Lung (tissue), 12 donors: Measurements from ENCODE around the gene BBS10. TPM values are rescaled to one million over a fixed set of nuclear protein-coding genes. Genes with fewer than 3 reads are reported as not detected.

Experiments
- ATAC-seq: fragments of 200-7000 bp; cut with Tn5 transposase; one replicate; pipeline ENCODE4 v1.9.1; 2020; ENCODE audit warnings: moderate number of reproducible peaks; ENCODE audit not compliant: insufficient read depth, low FRiP score
- DNase-seq, 3 donors: peaks; one replicate each; pipeline ENCODE4 v3.0.0-alpha.2; 2013 to 2017
- H3K27ac ChIP-seq, 2 donors: one replicate each; pipeline ENCODE4 v1.5.1; 2013; ENCODE audit warnings: mild to moderate bottlenecking in 2 of 2, moderate library complexity in 2 of 2, control low read depth in 1 of 2, inconsistent platforms in 1 of 2, low read depth in 1 of 2, low read length in 1 of 2
- H3K27me3 ChIP-seq, 3 donors: one replicate each; pipeline ENCODE4 v1.5.1; 2013; ENCODE audit warnings: low read length in 2 of 3; ENCODE audit not compliant: control insufficient read depth in 3 of 3, insufficient read depth in 3 of 3
- H3K36me3 ChIP-seq, 4 donors: one replicate each; pipeline ENCODE4 v1.5.1; 2013; ENCODE audit warnings: low read length in 4 of 4, mild to moderate bottlenecking in 1 of 4, moderate library complexity in 1 of 4; ENCODE audit not compliant: control insufficient read depth in 4 of 4, insufficient read depth in 4 of 4
- H3K4me1 ChIP-seq, 5 donors: one replicate each; pipeline ENCODE4 v1.5.1; 2013; ENCODE audit warnings: low read length in 5 of 5, mild to moderate bottlenecking in 2 of 5, moderate library complexity in 1 of 5; ENCODE audit not compliant: control insufficient read depth in 5 of 5, insufficient read depth in 5 of 5
- H3K4me3 ChIP-seq: one replicate; pipeline ENCODE4 v1.5.1; 2013; ENCODE audit warnings: mild to moderate bottlenecking, control low read depth, moderate library complexity
- H3K9ac ChIP-seq, 2 donors: one replicate each; pipeline ENCODE4 v1.5.1; 2013; ENCODE audit warnings: low read length in 2 of 2, control low read depth in 1 of 2; ENCODE audit not compliant: insufficient read depth in 1 of 2
- H3K9me3 ChIP-seq, 4 donors: one replicate each; pipeline ENCODE4 v1.5.1; 2013; ENCODE audit warnings: low read length in 3 of 4, mild to moderate bottlenecking in 1 of 4, moderate library complexity in 1 of 4; ENCODE audit not compliant: control insufficient read depth in 4 of 4, insufficient read depth in 3 of 4
- WGBS, 2 donors: extraction: QIAGEN DNeasy Blood & Tissue Kit; methylation state at CpG; one replicate each; pipeline ENCODE4 v1.1.7; 2013; 5-methylcytosine and 5-hydroxymethylcytosine counted together
- polyA plus RNA-seq, 2 donors: library from polyadenylated mRNA; stranded (reverse); fragments of 200-250 nt; gene quantifications; one replicate each; pipeline ENCODE4 v1.2.1, GENCODE V29; 2013
- total RNA-seq, 2 donors: library from RNA; depleted of rRNA in 1 of 2; stranded (reverse); fragments of >200 nt in 1 of 2; gene quantifications; one replicate each; pipeline ENCODE4 v1.2.1, GENCODE V29; 2014 to 2021
- TF ChIP-seq, protein P1 (sequence below): IDR thresholded peaks from 2 replicates; pipeline ENCODE4 v1.5.1; 2012; ENCODE audit warnings: mild to moderate bottlenecking; ENCODE audit errors: control extremely low read depth, extremely low read depth
- donor health status: control.
- donor health status: control.
- donor health status: Bipolar disorder and iron deficiency.
- donor health status: healthy.
- donor health status: DM: yes; HTN: yes; CAD: no.

The BBS10 gene
- total and polyA plus RNA-seq, 4 donors: 5.1 to 28.9 (median 8.8) TPM

- no peaks in the 10 kb centered on the region for H3K9me3 ChIP-seq
- TF ChIP-seq, protein P1, sequence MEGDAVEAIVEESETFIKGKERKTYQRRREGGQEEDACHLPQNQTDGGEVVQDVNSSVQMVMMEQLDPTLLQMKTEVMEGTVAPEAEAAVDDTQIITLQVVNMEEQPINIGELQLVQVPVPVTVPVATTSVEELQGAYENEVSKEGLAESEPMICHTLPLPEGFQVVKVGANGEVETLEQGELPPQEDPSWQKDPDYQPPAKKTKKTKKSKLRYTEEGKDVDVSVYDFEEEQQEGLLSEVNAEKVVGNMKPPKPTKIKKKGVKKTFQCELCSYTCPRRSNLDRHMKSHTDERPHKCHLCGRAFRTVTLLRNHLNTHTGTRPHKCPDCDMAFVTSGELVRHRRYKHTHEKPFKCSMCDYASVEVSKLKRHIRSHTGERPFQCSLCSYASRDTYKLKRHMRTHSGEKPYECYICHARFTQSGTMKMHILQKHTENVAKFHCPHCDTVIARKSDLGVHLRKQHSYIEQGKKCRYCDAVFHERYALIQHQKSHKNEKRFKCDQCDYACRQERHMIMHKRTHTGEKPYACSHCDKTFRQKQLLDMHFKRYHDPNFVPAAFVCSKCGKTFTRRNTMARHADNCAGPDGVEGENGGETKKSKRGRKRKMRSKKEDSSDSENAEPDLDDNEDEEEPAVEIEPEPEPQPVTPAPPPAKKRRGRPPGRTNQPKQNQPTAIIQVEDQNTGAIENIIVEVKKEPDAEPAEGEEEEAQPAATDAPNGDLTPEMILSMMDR: no peak
- H3K36me3 ChIP-seq: peaks cover 6 to 16% (median 8%) of the 10 kb centered on the region in 4 donors
- no peak overlapping the region for H3K27ac ChIP-seq
- H3K27me3 ChIP-seq: no peaks in the 10 kb centered on the region
- H3K4me3 ChIP-seq: no peak overlapping the region
- no peak overlapping the region for H3K9ac ChIP-seq
- ATAC-seq: no peak
- no peaks in the 10 kb centered on the region for H3K4me1 ChIP-seq
- peak in 1 of 3 donors; percentile 2 for DNase-seq
Measured at GRCh38 chr12:76375939-76376338, 27.7 kb upstream of the BBS10 start.

DNA sequence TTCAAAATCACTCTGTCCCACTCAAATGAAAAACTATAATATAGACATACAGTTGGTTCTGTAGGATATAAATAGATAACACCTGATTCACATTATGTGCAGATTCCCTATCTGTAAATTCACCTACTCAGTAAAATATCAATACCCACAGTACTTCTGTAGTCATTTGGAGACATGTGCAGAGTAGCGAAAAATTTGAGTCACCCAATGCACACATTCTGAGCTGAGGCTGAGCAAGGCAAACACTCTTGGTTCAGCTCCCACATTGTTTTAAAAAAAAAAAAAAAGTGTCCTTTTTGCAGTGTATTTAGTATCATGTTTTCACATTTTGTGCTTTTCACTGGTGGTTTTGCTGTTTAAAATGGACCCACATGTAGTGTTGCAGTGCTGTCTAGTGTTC is 27.3 kb upstream of the BBS10 start:
- H3K36me3 ChIP-seq: peaks cover 6 to 16% (median 9%) of the 10 kb centered on the region in 4 donors
- ATAC-seq (no peak), DNase-seq (no peak)
- no peak overlapping the region for H3K9ac ChIP-seq
- TF ChIP-seq, protein P1: no peak
- H3K4me1 ChIP-seq: no peaks in the 10 kb centered on the region
- H3K27ac ChIP-seq: no peak overlapping the region
- no peaks in the 10 kb centered on the region for H3K27me3 ChIP-seq
- H3K9me3 ChIP-seq: no peaks in the 10 kb centered on the region
- WGBS, 2 donors: 97 to 100% methylated on average over 1 of the region's 1 CpG
- no peak overlapping the region for H3K4me3 ChIP-seq

DNA sequence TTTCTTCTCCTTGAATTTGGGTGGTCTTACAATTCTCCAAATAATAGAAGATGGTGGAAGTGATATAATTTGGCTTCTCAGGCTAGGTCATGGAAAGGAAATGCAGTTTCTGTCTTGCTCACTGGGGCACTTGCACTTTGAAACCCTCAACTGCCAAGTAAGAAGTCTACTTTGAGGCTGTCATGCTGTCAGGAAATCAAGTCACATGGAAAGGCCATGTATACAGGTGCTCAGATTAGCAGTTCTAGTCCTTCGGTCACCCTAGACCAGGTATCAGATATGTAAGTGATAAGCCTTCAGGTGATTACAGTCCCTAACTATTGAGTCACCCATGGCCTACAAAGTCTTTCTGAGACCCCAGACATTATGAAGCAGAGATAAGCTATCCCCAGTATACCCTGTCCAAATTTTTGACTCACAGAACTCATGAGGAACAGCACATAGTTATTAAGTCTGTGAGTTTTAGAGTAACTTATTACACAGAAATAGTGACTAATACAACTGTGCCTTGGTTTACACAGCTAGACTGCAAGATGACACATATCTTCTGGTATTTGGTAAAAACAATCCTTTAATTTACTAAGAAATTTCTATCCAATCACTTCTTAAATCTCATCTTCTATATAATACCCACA is 26.3 kb upstream of the BBS10 start:
- H3K36me3 ChIP-seq: peaks cover 6 to 20% (median 14%) of the 10 kb centered on the region in 4 donors
- 94 to 100% methylated on average over 1 of the region's 1 CpG for WGBS, 2 donors
- H3K4me1 ChIP-seq: no peaks in the 10 kb centered on the region

More for the DNA sequence above, 26.3 kb upstream of the BBS10 start:
- Histone ChIP-seq H3K4me3 (no peak overlapping the region), H3K27ac (no peak overlapping the region), H3K9me3 (no peaks in the 10 kb centered on the region), H3K9ac (no peak overlapping the region), H3K27me3 (no peaks in the 10 kb centered on the region)
- no peak for DNase-seq
- no peak for ATAC-seq
- TF ChIP-seq, protein P1: no peak
